ENCODE results near the gene CEP44.

DNA sequence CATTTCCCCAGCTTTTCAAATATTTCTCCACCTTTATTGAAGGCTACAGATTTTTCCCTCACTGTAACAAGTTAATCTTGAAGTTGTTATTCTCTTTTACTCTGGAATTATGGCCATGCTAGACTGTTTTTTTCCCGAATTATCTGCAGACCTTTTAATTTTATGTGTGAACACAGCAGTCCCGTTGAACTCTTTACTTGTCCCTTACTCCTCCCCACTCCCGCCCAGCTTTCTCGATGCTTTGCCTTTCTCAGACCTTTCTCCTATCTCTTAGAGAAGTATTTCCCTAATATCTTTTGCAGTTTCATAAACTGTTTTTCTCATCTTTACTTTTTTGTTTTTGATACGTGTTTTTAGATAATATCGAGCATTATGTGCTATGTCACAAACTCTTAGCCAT lies 776 bp downstream of the CEP44 start:
- TF ChIP-seq EZH2 (IDR thresholded peaks at IDR 0.05; ENCODE audit: low read length, unreplicated experiment) (no peak), EZH2phosphoT487 (IDR thresholded peaks at IDR 0.05; ENCODE audit: borderline replicate concordance, low read length) (no peak)
- TF ChIP-seq, protein P1, sequence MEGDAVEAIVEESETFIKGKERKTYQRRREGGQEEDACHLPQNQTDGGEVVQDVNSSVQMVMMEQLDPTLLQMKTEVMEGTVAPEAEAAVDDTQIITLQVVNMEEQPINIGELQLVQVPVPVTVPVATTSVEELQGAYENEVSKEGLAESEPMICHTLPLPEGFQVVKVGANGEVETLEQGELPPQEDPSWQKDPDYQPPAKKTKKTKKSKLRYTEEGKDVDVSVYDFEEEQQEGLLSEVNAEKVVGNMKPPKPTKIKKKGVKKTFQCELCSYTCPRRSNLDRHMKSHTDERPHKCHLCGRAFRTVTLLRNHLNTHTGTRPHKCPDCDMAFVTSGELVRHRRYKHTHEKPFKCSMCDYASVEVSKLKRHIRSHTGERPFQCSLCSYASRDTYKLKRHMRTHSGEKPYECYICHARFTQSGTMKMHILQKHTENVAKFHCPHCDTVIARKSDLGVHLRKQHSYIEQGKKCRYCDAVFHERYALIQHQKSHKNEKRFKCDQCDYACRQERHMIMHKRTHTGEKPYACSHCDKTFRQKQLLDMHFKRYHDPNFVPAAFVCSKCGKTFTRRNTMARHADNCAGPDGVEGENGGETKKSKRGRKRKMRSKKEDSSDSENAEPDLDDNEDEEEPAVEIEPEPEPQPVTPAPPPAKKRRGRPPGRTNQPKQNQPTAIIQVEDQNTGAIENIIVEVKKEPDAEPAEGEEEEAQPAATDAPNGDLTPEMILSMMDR (conservative IDR thresholded peaks at IDR 0.05; ENCODE audit: low read depth, low read length): no peak
